ENCODE results near the gene NUDT15. TPM values are rescaled to one million over a fixed set of nuclear protein-coding genes. Genes with fewer than 3 reads are reported as not detected.

NUDT15 gene
- polyA plus RNA-seq, 1 donor from 2014 or later, result 23.0 TPM

DNA sequence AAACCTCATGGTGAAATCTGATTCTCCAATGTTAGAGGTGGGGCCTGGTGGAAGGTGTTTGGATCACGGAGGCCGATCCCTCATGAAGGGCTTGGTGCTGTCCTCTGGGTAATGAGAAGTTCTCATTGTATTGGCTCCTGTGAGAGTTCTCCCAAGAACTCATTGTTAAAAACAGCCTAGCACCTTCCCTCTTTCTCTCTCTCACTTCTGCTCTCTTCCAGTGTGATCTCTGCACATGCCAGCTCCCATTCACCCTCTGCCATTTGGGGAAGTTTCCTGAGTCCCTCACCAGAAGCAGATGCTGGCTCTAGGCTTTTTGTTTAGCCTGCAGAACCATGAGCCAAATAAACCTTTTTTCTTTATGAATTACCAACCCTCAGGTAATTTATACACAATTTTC, 33.3 kb upstream of the NUDT15 start:
- Histone ChIP-seq H3K9me3 (ENCODE audit: low read length) (no peaks in the 10 kb centered on the region), H3K27me3 (ENCODE audit: insufficient read depth, low read depth, low read length) (no peaks in the 10 kb centered on the region), H3K4me2 (ENCODE audit: low read length) (no peak overlapping the region), H3K27ac (ENCODE audit: low read length) (no peak overlapping the region), H2AFZ (ENCODE audit: low read depth, low read length) (no peak overlapping the region), H3K4me3 (ENCODE audit: low read length) (no peak overlapping the region), H3K9ac (ENCODE audit: low read length) (no peak overlapping the region), H3K9me2 (ENCODE audit: insufficient read depth, low read length) (no peaks in the 10 kb centered on the region), H3K36me3 (ENCODE audit: insufficient read depth, low read length) (no peaks in the 10 kb centered on the region), H4K20me1 (ENCODE audit: insufficient read depth) (no peaks in the 10 kb centered on the region), H3K79me2 (replicated peaks; ENCODE audit: insufficient read depth, low read length) (peaks cover 18% of the 10 kb centered on the region), H3F3A (ENCODE audit: insufficient read depth, low read length, poor library complexity, severe bottlenecking) (no peaks in the 10 kb centered on the region)
- TF ChIP-seq, protein P1, sequence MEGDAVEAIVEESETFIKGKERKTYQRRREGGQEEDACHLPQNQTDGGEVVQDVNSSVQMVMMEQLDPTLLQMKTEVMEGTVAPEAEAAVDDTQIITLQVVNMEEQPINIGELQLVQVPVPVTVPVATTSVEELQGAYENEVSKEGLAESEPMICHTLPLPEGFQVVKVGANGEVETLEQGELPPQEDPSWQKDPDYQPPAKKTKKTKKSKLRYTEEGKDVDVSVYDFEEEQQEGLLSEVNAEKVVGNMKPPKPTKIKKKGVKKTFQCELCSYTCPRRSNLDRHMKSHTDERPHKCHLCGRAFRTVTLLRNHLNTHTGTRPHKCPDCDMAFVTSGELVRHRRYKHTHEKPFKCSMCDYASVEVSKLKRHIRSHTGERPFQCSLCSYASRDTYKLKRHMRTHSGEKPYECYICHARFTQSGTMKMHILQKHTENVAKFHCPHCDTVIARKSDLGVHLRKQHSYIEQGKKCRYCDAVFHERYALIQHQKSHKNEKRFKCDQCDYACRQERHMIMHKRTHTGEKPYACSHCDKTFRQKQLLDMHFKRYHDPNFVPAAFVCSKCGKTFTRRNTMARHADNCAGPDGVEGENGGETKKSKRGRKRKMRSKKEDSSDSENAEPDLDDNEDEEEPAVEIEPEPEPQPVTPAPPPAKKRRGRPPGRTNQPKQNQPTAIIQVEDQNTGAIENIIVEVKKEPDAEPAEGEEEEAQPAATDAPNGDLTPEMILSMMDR (IDR thresholded peaks at IDR 0.05; ENCODE audit: poor library complexity, severe bottlenecking), result no peak
- no peak for TF ChIP-seq TAF1 (IDR thresholded peaks at IDR 0.05; ENCODE audit: low read depth)
- TF ChIP-seq REST (IDR thresholded peaks at IDR 0.05; ENCODE audit: borderline replicate concordance), result no peak
- TF ChIP-seq EP300 (conservative IDR thresholded peaks at IDR 0.05; ENCODE audit: poor library complexity, severe bottlenecking), result no peak

- Histone ChIP-seq H3K27ac (ENCODE audit: low read length) (no peak overlapping the region), H4K20me1 (ENCODE audit: insufficient read depth) (no peaks in the 10 kb centered on the region), H3K27me3 (ENCODE audit: insufficient read depth, low read depth, low read length) (no peaks in the 10 kb centered on the region), H3K36me3 (ENCODE audit: insufficient read depth, low read length) (no peaks in the 10 kb centered on the region), H3K79me2 (replicated peaks; ENCODE audit: insufficient read depth, low read length) (no peaks in the 10 kb centered on the region), H2AFZ (ENCODE audit: low read depth, low read length) (no peak overlapping the region), H3K4me3 (ENCODE audit: low read length) (no peak overlapping the region), H3K9me3 (ENCODE audit: low read length) (no peaks in the 10 kb centered on the region), H3K9ac (ENCODE audit: low read length) (no peak overlapping the region), H3F3A (ENCODE audit: insufficient read depth, low read length, poor library complexity, severe bottlenecking) (no peaks in the 10 kb centered on the region), H3K9me2 (ENCODE audit: insufficient read depth, low read length) (no peaks in the 10 kb centered on the region), H3K4me2 (ENCODE audit: low read length) (no peak overlapping the region)
- TF ChIP-seq, protein P1 (IDR thresholded peaks at IDR 0.05; ENCODE audit: poor library complexity, severe bottlenecking), result no peak
- no peak for TF ChIP-seq POLR2AphosphoS5 (IDR thresholded peaks at IDR 0.05)
- TF ChIP-seq TAF1 (IDR thresholded peaks at IDR 0.05; ENCODE audit: low read depth), result no peak
Observed at GRCh38 chr13:48006396-48006795, 31.1 kb upstream of the NUDT15 start.

GRCh38 chr13:48009284-48009683, 28.2 kb upstream of the NUDT15 start:
- Histone ChIP-seq H3F3A (ENCODE audit: insufficient read depth, low read length, poor library complexity, severe bottlenecking) (no peaks in the 10 kb centered on the region), H3K4me2 (ENCODE audit: low read length) (no peak overlapping the region), H3K27me3 (ENCODE audit: insufficient read depth, low read depth, low read length) (no peaks in the 10 kb centered on the region), H4K20me1 (ENCODE audit: insufficient read depth) (no peaks in the 10 kb centered on the region), H3K79me2 (replicated peaks; ENCODE audit: insufficient read depth, low read length) (no peaks in the 10 kb centered on the region), H3K9me3 (ENCODE audit: low read length) (no peaks in the 10 kb centered on the region), H3K27ac (ENCODE audit: low read length) (no peak overlapping the region), H3K9me2 (ENCODE audit: insufficient read depth, low read length) (no peaks in the 10 kb centered on the region), H3K4me3 (ENCODE audit: low read length) (no peak overlapping the region), H2AFZ (ENCODE audit: low read depth, low read length) (no peak overlapping the region), H3K36me3 (ENCODE audit: insufficient read depth, low read length) (no peaks in the 10 kb centered on the region), H3K9ac (ENCODE audit: low read length) (no peak overlapping the region)
- TF ChIP-seq RAD21 (conservative IDR thresholded peaks at IDR 0.05) (no peak), EZH2 (IDR thresholded peaks at IDR 0.05; ENCODE audit: borderline replicate concordance, insufficient read depth, low read length, poor library complexity, severe bottlenecking) (no peak), MXI1 (conservative IDR thresholded peaks at IDR 0.05; ENCODE audit: poor library complexity, severe bottlenecking) (no peak), TAF1 (IDR thresholded peaks at IDR 0.05; ENCODE audit: low read depth) (no peak), REST (IDR thresholded peaks at IDR 0.05; ENCODE audit: borderline replicate concordance) (no peak), POLR2AphosphoS5 (IDR thresholded peaks at IDR 0.05) (no peak)
- TF ChIP-seq, protein P1 (IDR thresholded peaks at IDR 0.05; ENCODE audit: poor library complexity, severe bottlenecking), result no peak
